K562 (cell line): ENCODE data around the gene ALG14. TPM values are rescaled to one million over a fixed set of nuclear protein-coding genes. Genes with fewer than 3 reads are reported as not detected.

Experiments
- CBFA2T2 ChIP-seq: fragments of 450-650 bp; conservative IDR thresholded peaks from 2 replicates; pipeline ENCODE4 v1.6.1; 2017; ENCODE audit warnings: mild to moderate bottlenecking
- SRSF3 ChIP-seq: fragments of 200-400 bp; formaldehyde crosslinking; IDR thresholded peaks from 2 replicates; pipeline ENCODE4 v1.6.1; 2016; ENCODE audit warnings: mild to moderate bottlenecking, low read length, moderate library complexity; ENCODE audit not compliant: insufficient read depth
- TAL1 ChIP-seq: fragments of 450-650 bp; IDR thresholded peaks from 2 replicates; pipeline ENCODE4 v1.6.1; 2016; ENCODE audit warnings: mild to moderate bottlenecking
- ZNF3 ChIP-seq: fragments of 250-450 bp; sonication (Bioruptor Pico); IDR thresholded peaks from 2 replicates; pipeline ENCODE4 v1.5.0; 2021; ENCODE audit warnings: mild to moderate bottlenecking, moderate library complexity
- ZNF589 ChIP-seq: fragments of 200-800 bp; sonication (Bioruptor generic); IDR thresholded peaks from 2 replicates; pipeline ENCODE4 v1.6.1; 2016; ENCODE audit warnings: low read depth, missing genetic modification characterization, missing compliant biosample characterization
- polyA plus RNA-seq, 8 experiments: library from polyadenylated mRNA; depleted of rRNA in 4 of 8; stranded (reverse) in 5 of 8; unstranded in 3 of 8; fragments of >200 nt; fragmentation: Nextera tagmentation in 2 of 8; fragmentation: Illumina TruSeq in 1 of 8; extraction: Ambion mirVana in 2 of 8; extraction: Trizol in 1 of 8; gene quantifications; 2 replicates each; pipeline versions ENCODE4 v1.2.1 to v1.2.3, GENCODE V29; 2011 to 2014; ENCODE audit warnings: inconsistent platforms in 1 of 8, missing spikeins in 1 of 8
- total RNA-seq, 7 experiments: library from RNA; depleted of rRNA in 6 of 7; stranded (reverse); fragments of >200 nt in 6 of 7; fragmentation: Illumina TruSeq in 2 of 7; extraction: Trizol in 2 of 7; gene quantifications; 2 replicates each; pipeline versions ENCODE4 v1.2.1 to v1.2.3, GENCODE V29; 2011 to 2021; ENCODE audit warnings: low replicate concordance in 1 of 7
- TF ChIP-seq, protein P1 (sequence below), 2 experiments: fragments of 450-650 bp; IDR thresholded peaks; 2 replicates each; pipeline ENCODE4 v1.6.1; 2016; ENCODE audit warnings: mild to moderate bottlenecking in 2 of 2, borderline replicate concordance in 1 of 2, low read depth in 1 of 2, moderate library complexity in 1 of 2

The ALG14 gene
- total and polyA plus RNA-seq, 9 of the 15 experiments (the other 6 are each of a cell fraction or from before 2014, with no cell fraction given) = 2.8 to 16.2 (median 4.9) TPM

GRCh38 chr1:95039360-95040031 is 33.3 kb downstream of the ALG14 start (continued):
- TF ChIP-seq CBFA2T2 (peak; percentile 78), SRSF3 (no peak), ZNF589 (no peak), TAL1 (peak; percentile 24; the same call in 1 of the 2 replicates), ZNF3 (no peak)
- TF ChIP-seq, protein P1, sequence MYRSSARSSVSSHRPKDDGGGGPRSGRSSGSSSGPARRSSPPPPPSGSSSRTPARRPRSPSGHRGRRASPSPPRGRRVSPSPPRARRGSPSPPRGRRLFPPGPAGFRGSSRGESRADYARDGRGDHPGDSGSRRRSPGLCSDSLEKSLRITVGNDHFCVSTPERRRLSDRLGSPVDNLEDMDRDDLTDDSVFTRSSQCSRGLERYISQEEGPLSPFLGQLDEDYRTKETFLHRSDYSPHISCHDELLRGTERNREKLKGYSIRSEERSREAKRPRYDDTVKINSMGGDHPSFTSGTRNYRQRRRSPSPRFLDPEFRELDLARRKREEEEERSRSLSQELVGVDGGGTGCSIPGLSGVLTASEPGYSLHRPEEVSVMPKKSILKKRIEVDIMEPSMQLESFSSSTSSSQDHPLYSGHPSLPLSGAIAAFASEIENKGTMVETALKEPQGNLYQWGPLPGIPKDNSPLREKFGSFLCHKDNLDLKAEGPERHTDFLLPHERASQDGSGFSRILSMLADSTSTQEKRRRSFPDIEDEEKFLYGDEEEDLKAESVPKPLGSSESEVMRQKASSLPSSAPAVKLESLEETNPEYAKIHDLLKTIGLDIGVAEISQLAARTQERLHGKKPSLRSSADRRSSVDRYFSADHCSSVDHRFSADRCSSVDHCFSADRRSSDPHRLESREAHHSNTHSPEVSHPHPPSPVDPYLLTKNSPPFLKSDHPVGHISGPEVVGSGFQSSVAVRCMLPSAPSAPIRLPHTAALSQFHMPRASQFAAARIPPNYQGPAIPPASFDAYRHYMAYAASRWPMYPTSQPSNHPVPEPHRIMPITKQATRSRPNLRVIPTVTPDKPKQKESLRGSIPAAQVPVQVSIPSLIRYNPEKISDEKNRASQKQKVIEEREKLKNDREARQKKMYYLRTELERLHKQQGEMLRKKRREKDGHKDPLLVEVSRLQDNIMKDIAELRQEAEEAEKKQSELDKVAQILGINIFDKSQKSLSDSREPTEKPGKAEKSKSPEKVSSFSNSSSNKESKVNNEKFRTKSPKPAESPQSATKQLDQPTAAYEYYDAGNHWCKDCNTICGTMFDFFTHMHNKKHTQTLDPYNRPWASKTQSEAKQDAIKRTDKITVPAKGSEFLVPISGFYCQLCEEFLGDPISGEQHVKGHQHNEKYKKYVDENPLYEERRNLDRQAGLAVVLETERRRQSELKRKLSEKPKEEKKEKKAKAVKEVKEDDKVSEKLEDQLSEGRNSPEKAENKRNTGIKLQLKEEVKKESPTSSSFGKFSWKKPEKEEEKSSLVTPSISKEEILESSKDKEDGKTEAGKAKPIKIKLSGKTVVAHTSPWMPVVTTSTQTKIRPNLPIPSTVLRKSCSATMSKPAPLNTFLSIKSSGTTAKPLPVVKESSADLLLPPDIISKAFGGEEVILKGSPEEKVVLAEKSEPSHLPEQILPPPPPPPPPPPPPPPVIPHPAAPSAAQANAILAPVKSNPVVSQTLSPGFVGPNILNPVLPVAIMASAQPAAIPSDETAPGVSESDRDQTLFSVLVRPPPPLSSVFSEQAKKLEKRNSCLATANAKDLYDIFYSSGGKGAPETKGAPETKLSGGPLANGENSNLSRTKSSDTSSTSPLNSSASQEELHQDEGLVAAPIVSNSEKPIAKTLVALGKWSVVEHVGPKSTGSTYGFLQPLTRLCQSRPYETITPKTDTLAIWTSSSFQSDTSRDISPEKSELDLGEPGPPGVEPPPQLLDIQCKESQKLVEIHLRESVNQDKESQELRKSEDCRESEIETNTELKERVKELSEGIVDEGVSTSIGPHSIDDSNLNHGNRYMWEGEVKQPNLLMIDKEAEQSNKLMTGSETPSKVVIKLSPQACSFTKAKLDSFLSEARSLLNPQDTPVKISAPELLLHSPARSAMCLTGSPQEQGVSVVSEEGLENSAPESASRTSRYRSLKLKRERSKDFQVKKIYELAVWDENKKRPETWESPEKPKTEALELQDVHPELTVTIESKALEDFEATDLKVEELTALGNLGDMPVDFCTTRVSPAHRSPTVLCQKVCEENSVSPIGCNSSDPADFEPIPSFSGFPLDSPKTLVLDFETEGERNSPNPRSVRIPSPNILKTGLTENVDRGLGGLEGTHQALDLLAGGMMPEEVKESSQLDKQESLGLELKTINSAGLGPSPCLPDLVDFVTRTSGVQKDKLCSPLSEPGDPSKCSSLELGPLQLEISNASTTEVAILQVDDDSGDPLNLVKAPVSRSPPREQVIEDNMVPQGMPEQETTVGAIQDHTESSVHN (IDR thresholded peaks at IDR 0.05; ENCODE audit: borderline replicate concordance in 1 of 2, low read depth in 1 of 2) = no peak
